Activated CD4-positive, CD25-positive, alpha-beta regulatory T cell (primary cell): Measurements from ENCODE around the gene TMEM9B.
"Not testable (repeated sequence)": the region's sequence is repeated elsewhere in the genome, so short reads cannot be mapped to it uniquely, and the experiment has no call there.

Experiments used
- DNase-seq, 4 experiments: peaks; one replicate each; lab custom pipeline; 2025; lab: John Stamatoyannopoulos, UW

The TMEM9B gene

GRCh38 chr11:8971924-8972316 is 7.7 kb upstream of the TMEM9B start:
- DNase-seq: no peak

GRCh38 chr11:8971196-8971923 is 7.1 kb upstream of the TMEM9B start:
- DNase-seq: no peak

GRCh38 chr11:8967184-8967583 is 2.9 kb upstream of the TMEM9B start:
- no peak for DNase-seq

- DNase-seq: peak; percentile 55 to 71 (median 66)
Observed at GRCh38 chr11:8963569-8964323, 496 bp downstream of the TMEM9B start.

GRCh38 chr11:8962841-8963240 is 1.4 kb downstream of the TMEM9B start:
- no peak for DNase-seq

GRCh38 chr11:8961401-8961800 is 2.8 kb downstream of the TMEM9B start:
- DNase-seq: no peak

GRCh38 chr11:8959546-8960166 is 4.6 kb downstream of the TMEM9B start:
- DNase-seq: no peak

DNA sequence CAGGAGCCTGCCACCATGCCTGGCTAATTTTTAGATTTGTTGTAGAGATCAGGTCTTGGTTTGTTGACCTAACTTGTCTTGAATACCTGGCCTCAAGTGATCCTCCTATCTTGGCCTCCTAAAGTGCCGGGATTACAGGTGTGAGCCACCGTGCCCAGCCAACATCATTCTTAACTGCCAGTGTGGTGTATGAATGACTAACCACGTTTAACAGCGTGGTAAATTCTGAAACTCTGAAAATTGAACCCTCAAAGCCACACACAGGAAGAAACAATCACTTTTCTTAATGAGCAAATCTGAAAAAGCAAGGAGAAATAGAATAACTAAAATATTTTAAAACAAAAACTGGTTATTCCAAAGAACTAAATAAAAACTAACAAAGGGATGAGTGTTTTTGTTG is 7.4 kb downstream of the TMEM9B start:
- DNase-seq: no peak

DNA sequence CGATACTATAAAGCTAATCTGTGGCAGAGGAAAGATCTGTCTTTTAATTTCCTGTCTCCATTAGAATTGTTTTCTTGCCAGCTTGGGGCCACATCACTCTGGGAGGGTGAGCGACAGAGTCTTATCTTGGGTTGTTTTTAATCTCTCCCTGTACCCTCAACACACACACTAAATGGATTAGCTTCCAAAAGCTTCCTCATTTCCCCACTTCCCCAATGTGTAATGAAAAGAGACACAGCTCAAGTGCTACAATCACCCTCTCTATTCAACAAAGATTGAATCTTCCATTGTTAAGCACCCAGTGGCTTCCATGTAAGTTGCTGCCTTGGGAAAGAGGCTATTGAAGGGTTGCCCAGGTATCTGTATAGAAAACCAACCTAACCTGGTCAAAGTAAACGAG is 15.4 kb downstream of the TMEM9B start:
- no peak for DNase-seq

DNA sequence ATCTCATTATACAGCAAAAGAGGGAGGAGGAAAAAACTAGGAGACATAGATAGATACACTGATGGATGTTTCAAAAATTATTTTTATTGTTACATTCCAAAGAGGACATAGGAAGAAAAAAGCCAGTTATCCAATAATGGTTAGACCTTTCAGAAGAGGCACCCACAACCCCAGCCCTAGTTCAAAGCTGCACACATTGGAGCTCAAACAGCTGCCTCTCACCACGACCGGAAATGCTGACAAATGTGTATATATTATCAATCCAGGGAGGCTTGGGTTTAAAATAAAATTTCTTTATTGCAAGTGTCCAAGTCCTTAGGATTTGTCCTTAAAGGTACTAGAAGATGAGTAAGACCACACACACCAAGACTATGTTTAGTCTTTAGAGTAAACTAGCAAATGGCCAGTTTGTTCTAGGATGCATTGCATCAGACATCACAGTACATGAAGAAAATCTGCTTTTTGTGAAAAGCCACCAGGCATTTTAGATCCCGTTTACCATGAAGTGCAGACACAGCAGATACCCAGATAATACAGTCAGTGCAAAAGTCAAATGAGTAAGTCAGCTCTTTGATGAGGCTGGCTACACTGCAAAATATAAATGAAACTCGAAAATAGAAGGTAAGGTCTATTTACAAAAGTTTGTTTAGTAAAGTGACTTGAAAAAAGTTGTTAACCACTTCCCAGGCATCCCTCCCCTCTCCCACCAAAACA is 16.9 kb downstream of the TMEM9B start:
- no peak for DNase-seq

- no peak for DNase-seq
Observed at GRCh38 chr11:8942518-8943066, 21.6 kb downstream of the TMEM9B start, which contains the start of gene ASCL3. TSS of gene ASCL3 (minus strand) at chr11:8943016. CDS start at chr11:8938161, 4,855 bp downstream.

DNA sequence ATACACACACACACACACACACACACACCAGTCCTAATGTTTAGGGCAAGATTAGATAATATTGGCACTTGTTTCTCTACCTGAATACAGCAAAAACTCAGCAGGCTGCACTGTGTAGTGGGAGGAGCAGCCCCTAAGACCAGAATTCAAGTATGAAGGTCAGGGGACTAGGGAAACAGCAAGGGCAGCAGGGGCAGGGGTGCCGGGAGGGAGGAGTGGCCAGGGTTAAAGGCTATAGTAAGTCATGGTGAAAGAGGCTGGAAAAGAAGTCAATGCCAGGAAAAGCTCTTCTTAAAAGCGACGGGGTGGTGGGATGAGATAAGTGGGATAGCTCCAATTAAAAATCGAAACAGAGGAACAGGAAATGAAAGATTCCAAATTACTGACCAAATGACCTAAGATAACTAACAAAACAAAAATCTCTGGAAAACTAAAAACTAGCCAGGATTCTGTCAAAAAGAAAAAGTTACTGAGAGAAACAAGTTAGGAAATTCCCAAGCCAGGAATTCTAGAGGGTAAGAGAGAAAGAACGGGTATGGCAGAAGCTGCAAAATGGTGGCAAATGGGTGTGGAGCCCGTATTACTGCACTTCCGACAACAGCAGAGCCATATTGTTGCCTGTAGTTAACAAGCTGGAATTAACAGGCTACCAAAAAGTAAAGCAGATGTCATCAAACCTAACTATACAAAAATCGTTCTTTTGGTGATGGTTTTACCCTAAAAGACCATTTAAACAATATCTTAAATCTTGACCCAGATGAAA is 22.7 kb downstream of the TMEM9B start:
- no peak for DNase-seq

DNA sequence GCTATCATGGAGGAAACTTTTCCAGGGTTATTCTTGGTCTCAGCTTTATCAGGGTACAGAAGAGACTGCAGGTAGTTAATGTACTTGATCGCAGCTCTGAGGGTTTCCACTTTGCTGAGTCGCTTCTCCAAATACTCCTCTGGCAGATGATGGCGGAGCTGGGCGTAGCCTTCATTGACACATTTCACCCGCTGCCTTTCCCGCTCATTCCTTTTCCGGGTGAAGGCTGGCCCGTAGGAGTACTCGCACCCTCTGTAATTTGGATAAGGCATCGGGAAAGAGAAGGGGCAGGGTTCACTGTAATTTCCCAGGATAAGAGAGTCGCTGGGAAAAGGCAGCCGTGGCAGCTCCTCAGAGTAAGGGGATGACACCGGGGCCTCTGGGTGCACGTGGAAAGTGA is 26.6 kb downstream of the TMEM9B start:
- DNase-seq: no peak

DNA sequence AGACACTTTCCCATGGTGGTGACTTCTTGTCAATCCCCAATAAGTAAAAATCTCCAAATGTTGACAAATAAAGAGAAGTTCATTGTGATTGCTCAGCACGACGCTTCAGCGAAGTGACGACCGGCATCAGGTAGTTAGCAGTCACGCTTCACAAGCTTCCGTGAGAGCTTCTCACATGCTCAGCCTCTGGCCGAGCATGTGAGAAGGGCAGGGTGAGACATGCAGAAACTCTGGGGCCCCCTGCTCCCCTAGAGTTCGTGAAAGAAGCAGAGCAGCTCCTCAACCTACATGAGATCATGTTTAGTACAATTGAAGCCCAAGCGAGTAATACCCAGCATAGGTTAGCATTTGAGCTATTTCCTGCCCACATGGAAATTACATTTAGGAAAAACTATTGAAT is 27.1 kb downstream of the TMEM9B start:
- DNase-seq: no peak

GRCh38 chr11:8935789-8936188 is 28.5 kb downstream of the TMEM9B start:
- not testable (repeated sequence) for DNase-seq

GRCh38 chr11:8934742-8935488 is 29.3 kb downstream of the TMEM9B start:
- DNase-seq: no peak

- DNase-seq: no peak
Observed at GRCh38 chr11:8933931-8934330, 30.3 kb downstream of the TMEM9B start.

GRCh38 chr11:8932564-8933180 is 31.6 kb downstream of the TMEM9B start, which contains the start of gene C11orf16:
TSS of gene C11orf16 (minus strand) at chr11:8932947. CDS start at chr11:8932308, 639 bp downstream.
- no peak for DNase-seq

DNA sequence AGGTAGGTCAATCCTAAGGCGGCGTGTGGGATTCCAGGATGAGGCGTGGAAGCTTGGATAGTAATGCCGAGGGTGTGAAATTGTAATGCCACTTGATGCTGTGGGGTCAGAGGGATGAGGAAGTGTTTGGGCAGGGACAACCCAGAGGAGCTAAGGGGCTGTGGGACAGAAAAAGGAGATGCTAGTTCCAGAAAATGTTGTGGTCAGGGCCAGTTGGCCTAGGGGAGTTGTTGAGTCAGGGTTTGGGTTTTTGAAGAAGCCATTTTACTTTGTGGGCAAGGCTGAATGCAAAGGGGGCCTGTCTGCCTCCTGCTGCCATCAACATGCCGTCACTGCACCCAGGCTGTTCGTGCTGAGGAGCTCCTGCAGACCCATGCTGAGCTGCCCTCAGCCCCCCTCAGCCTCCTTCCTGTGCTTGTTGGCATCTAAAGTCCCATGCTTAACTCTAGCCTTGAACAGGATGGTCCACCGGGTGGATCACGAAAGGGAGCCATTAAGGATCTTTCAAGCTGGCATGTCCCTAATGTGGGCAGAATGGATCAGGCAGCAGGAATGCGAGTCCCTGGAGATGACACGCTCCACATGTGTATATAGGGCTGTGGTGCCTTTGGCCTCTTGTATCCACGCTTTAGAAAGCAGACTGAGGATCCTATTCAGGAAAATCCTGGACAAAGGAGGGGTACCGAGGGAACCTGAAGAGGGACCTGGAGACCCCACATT is 33.6 kb downstream of the TMEM9B start:
- DNase-seq: no peak
